H9 (cell line): ENCODE results near the gene APC. TPM values are rescaled to one million over a fixed set of nuclear protein-coding genes. Genes with fewer than 3 reads are reported as not detected.

ENCODE experiments used
- DNase-seq: peaks from one replicate; pipeline ENCODE4 v3.0.0-alpha.2; 2017
- H2AFZ ChIP-seq: one replicate; pipeline ENCODE4 v1.6.1; 2013; ENCODE audit warnings: mild to moderate bottlenecking, low read length, control low read depth, moderate library complexity
- H2AK5ac ChIP-seq: 2 replicates; pipeline ENCODE4 v1.6.1; 2013; ENCODE audit warnings: low read length, control low read depth, mixed read lengths; ENCODE audit not compliant: insufficient read length
- H2BK120ac ChIP-seq: one replicate; pipeline ENCODE4 v1.6.1; 2013; ENCODE audit warnings: low read depth, mild to moderate bottlenecking, low read length, control low read depth, inconsistent platforms; ENCODE audit not compliant: poor library complexity, severe bottlenecking
- H2BK12ac ChIP-seq: 2 replicates; pipeline ENCODE4 v1.6.1; 2013; ENCODE audit warnings: low read length, control low read depth, mixed read lengths, low read depth; ENCODE audit not compliant: insufficient read length
- H2BK15ac ChIP-seq: 2 replicates; pipeline ENCODE4 v1.6.1; 2013; ENCODE audit warnings: low read depth, low read length, control low read depth
- H2BK20ac ChIP-seq: one replicate; pipeline ENCODE4 v1.6.1; 2013; ENCODE audit warnings: low read depth, mild to moderate bottlenecking, low read length, control low read depth, inconsistent platforms; ENCODE audit not compliant: poor library complexity, severe bottlenecking
- H2BK5ac ChIP-seq: 2 replicates; pipeline ENCODE4 v1.6.1; 2013; ENCODE audit warnings: low read length, control low read depth, mixed read lengths; ENCODE audit not compliant: insufficient read length
- H3K14ac ChIP-seq: 2 replicates; pipeline ENCODE4 v1.6.1; 2013; ENCODE audit warnings: low read length, control low read depth; ENCODE audit not compliant: insufficient read depth
- H3K18ac ChIP-seq: 2 replicates; pipeline ENCODE4 v1.6.1; 2013; ENCODE audit warnings: low read depth, mild to moderate bottlenecking, mixed read lengths, low read length, control low read depth; ENCODE audit not compliant: insufficient read length
- H3K23ac ChIP-seq: 2 replicates; pipeline ENCODE4 v1.6.1; 2013; ENCODE audit warnings: low read length, control low read depth, mixed read lengths, low read depth; ENCODE audit not compliant: insufficient read length
- H3K23me2 ChIP-seq: 2 replicates; pipeline ENCODE4 v1.6.1; 2013; ENCODE audit warnings: low read depth, mild to moderate bottlenecking, mixed read lengths, low read length, control low read depth; ENCODE audit not compliant: insufficient read length, poor library complexity, severe bottlenecking
- H3K27ac ChIP-seq: 2 replicates; pipeline ENCODE4 v1.5.1; 2013; ENCODE audit warnings: low read length, control low read depth, mixed read lengths, low read depth; ENCODE audit not compliant: insufficient read length
- H3K27me3 ChIP-seq: 2 replicates; pipeline ENCODE4 v1.6.1; 2013; ENCODE audit warnings: low read length, control low read depth, inconsistent platforms; ENCODE audit not compliant: insufficient read depth
- H3K4ac ChIP-seq: 2 replicates; pipeline ENCODE4 v1.6.1; 2013; ENCODE audit warnings: low read depth, mild to moderate bottlenecking, control low read depth, inconsistent platforms, low read length, moderate library complexity
- H3K4me1 ChIP-seq: 2 replicates; pipeline ENCODE4 v1.6.1; 2013; ENCODE audit warnings: low read length, control low read depth, inconsistent platforms; ENCODE audit not compliant: insufficient read depth
- H3K4me2 ChIP-seq: 2 replicates; pipeline ENCODE4 v1.6.1; 2013; ENCODE audit warnings: low read length, control low read depth, mixed read lengths; ENCODE audit not compliant: insufficient read length, insufficient read depth
- H3K56ac ChIP-seq: 2 replicates; pipeline ENCODE4 v1.6.1; 2013; ENCODE audit warnings: low read depth, mild to moderate bottlenecking, mixed read lengths, low read length, control low read depth; ENCODE audit not compliant: insufficient read length
- H3K79me1 ChIP-seq: 2 replicates; pipeline ENCODE4 v1.6.1; 2013; ENCODE audit warnings: low read depth, mild to moderate bottlenecking, moderate library complexity, low read length, control low read depth, inconsistent platforms; ENCODE audit not compliant: insufficient read depth, poor library complexity, severe bottlenecking
- H3K79me2 ChIP-seq: 2 replicates; pipeline ENCODE4 v1.6.1; 2013; ENCODE audit warnings: low read length, control low read depth, inconsistent platforms; ENCODE audit not compliant: insufficient read depth
- H3K9ac ChIP-seq: 2 replicates; pipeline ENCODE4 v1.6.1; 2013; ENCODE audit warnings: low read length, control low read depth, mixed read lengths; ENCODE audit not compliant: insufficient read length; ENCODE audit errors: extremely low read depth
- H3K9me3 ChIP-seq: one replicate; pipeline ENCODE4 v1.6.1; 2013; ENCODE audit warnings: low read depth, low read length, inconsistent platforms; ENCODE audit not compliant: control insufficient read depth
- H3T11ph ChIP-seq: one replicate; pipeline ENCODE4 v1.6.1; 2013; ENCODE audit warnings: mild to moderate bottlenecking, low read length, control low read depth, inconsistent platforms
- H4K20me1 ChIP-seq: one replicate; pipeline ENCODE4 v1.6.1; 2013; ENCODE audit not compliant: control insufficient read depth, insufficient read length, insufficient read depth
- H4K5ac ChIP-seq: 2 replicates; pipeline ENCODE4 v1.6.1; 2013; ENCODE audit warnings: low read depth, mild to moderate bottlenecking, mixed read lengths, low read length, control low read depth; ENCODE audit not compliant: insufficient read length
- H4K8ac ChIP-seq: replicated peaks from 2 replicates; pipeline ENCODE4 v1.6.1; 2013; ENCODE audit warnings: low read length, control low read depth, mixed read lengths, low read depth; ENCODE audit not compliant: insufficient read length
- H4K91ac ChIP-seq: 2 replicates; pipeline ENCODE4 v1.6.1; 2013; ENCODE audit warnings: low read depth, mild to moderate bottlenecking, moderate library complexity, mixed read lengths, low read length, control low read depth; ENCODE audit not compliant: insufficient read length
- H3K27ac Mint-ChIP-seq, 3 experiments: 2 replicates in 2 of 3; 3 replicates in 1 of 3; pipeline ENCODE4 v1.8.0; 2020 to 2021; ENCODE audit warnings: mixed read lengths in 3 of 3, mild to moderate bottlenecking in 1 of 3, moderate library complexity in 1 of 3
- H3K27me3 Mint-ChIP-seq: 2 replicates; pipeline ENCODE4 v1.8.0; 2021; ENCODE audit warnings: low read depth, mild to moderate bottlenecking, moderate library complexity, mixed read lengths
- H3K36me3 Mint-ChIP-seq, 3 experiments: 2 replicates in 2 of 3; 3 replicates in 1 of 3; pipeline ENCODE4 v1.8.0; 2020 to 2021; ENCODE audit warnings: low read depth in 3 of 3, mixed read lengths in 3 of 3; ENCODE audit not compliant: insufficient read depth in 1 of 3
- H3K4me1 Mint-ChIP-seq, 2 experiments: 2 replicates each; pipeline ENCODE4 v1.8.0; 2020; ENCODE audit warnings: mixed read lengths in 2 of 2
- H3K4me3 Mint-ChIP-seq, 2 experiments: 2 replicates in 1 of 2; 3 replicates in 1 of 2; pipeline ENCODE4 v1.8.0; 2020 to 2021; ENCODE audit warnings: mild to moderate bottlenecking in 2 of 2, mixed read lengths in 2 of 2, moderate library complexity in 1 of 2
- H3K9me3 Mint-ChIP-seq, 2 experiments: 2 replicates in 1 of 2; 3 replicates in 1 of 2; pipeline ENCODE4 v1.8.0; 2020; ENCODE audit warnings: mild to moderate bottlenecking in 2 of 2, mixed read lengths in 2 of 2, moderate library complexity in 1 of 2
- WGBS: extraction: QIAGEN DNeasy Blood & Tissue Kit; methylation state at CpG from one replicate; pipeline ENCODE4 v1.1.7; 2013; ENCODE audit warnings: missing lambda C conversion rate, low lambda C conversion rate, mixed read lengths; ENCODE audit not compliant: insufficient read length; ENCODE audit errors: extremely low coverage; 5-methylcytosine and 5-hydroxymethylcytosine counted together
- total RNA-seq: library from RNA; stranded (reverse); gene quantifications from 2 replicates; pipeline ENCODE4 v1.2.1, GENCODE V29; 2021
- TF ChIP-seq, protein P1 (sequence below): fragments of 200-600 bp; sonication (generic); conservative IDR thresholded peaks from 3 replicates; pipeline ENCODE4 v1.8.0; 2021; ENCODE audit warnings: antibody characterized with exemption, mild to moderate bottlenecking

Gene APC
- total RNA-seq, 1 experiment from 2014 or later, result 29.3 TPM

DNA sequence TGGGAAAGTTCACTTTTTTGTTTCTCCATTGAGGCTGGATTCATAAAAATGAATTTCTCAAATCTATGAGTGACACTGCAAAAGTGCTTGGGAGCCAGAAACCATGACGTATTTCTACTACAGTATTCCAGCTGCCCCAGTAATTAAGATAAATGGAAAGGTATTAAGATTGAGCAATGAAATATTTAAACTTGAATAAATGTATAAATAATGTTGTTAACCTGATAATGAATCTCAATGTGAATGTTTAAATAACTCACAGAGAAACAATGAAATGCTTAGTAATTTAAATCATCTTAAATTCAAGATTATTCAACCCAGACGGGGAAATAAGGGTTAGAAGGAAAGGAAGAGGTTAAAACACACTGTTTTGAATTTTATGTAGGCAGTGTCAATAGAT lies 112.2 kb downstream of the APC start:
- Histone ChIP-seq H4K91ac (no peak overlapping the region), H4K20me1 (no peaks in the 10 kb centered on the region), H2BK15ac (no peak overlapping the region), H3K23me2 (no peaks in the 10 kb centered on the region), H2BK120ac (no peak overlapping the region), H4K8ac (no peak overlapping the region), H2BK5ac (no peak overlapping the region), H3K18ac (no peak overlapping the region), H2AK5ac (no peak overlapping the region), H3K79me2 (no peaks in the 10 kb centered on the region), H3K14ac (no peak overlapping the region), H3K9me3 (no peaks in the 10 kb centered on the region), H4K5ac (no peak overlapping the region), H3K56ac (no peak overlapping the region), H3K27me3 (no peaks in the 10 kb centered on the region), H3K4me2 (no peak overlapping the region), H3K4me1 (peaks cover 8% of the 10 kb centered on the region), H3K23ac (no peak overlapping the region), H2BK20ac (no peak overlapping the region), H2AFZ (no peak overlapping the region), H3K4ac (no peak overlapping the region), H2BK12ac (no peak overlapping the region), H3T11ph (no peak overlapping the region), H3K27ac (no peak overlapping the region), H3K9ac (no peak overlapping the region), H3K79me1 (no peaks in the 10 kb centered on the region)
- no peak for DNase-seq
- TF ChIP-seq, protein P1, sequence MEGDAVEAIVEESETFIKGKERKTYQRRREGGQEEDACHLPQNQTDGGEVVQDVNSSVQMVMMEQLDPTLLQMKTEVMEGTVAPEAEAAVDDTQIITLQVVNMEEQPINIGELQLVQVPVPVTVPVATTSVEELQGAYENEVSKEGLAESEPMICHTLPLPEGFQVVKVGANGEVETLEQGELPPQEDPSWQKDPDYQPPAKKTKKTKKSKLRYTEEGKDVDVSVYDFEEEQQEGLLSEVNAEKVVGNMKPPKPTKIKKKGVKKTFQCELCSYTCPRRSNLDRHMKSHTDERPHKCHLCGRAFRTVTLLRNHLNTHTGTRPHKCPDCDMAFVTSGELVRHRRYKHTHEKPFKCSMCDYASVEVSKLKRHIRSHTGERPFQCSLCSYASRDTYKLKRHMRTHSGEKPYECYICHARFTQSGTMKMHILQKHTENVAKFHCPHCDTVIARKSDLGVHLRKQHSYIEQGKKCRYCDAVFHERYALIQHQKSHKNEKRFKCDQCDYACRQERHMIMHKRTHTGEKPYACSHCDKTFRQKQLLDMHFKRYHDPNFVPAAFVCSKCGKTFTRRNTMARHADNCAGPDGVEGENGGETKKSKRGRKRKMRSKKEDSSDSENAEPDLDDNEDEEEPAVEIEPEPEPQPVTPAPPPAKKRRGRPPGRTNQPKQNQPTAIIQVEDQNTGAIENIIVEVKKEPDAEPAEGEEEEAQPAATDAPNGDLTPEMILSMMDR, result no peak
- no CpG with 5 or more reads among the region's 2 CpGs for WGBS
- no peaks in the 10 kb centered on the region; a peak in 1 of 5 replicates for H3K9me3 Mint-ChIP-seq
- no peaks in the 10 kb centered on the region; the same call in 1 of the 2 replicates for H3K27me3 Mint-ChIP-seq
- no peak overlapping the region for H3K27ac Mint-ChIP-seq
- H3K4me1 Mint-ChIP-seq, result peaks cover 14 to 19% of the 10 kb centered on the region in 2 experiments
- no peaks in the 10 kb centered on the region for H3K36me3 Mint-ChIP-seq
- no peak overlapping the region for H3K4me3 Mint-ChIP-seq
